ENCODE results near the gene ICAM3.
A peak's percentile ranks its signal among the peaks of the same experiment; 100 is the strongest.

ICAM3 gene

GRCh38 chr19:10332158-10332964, 7.1 kb downstream of the ICAM3 start:
- no peaks in the 10 kb centered on the region for H3F3A ChIP-seq (ENCODE audit: insufficient read depth, low read length)
- H3K9me2 ChIP-seq (ENCODE audit: low read depth, low read length): no peaks in the 10 kb centered on the region
- no peak overlapping the region for H2AFZ ChIP-seq (ENCODE audit: low read length)
- H3K4me2 ChIP-seq (ENCODE audit: low read length): peak overlapping the region; percentile 84
- H3K9ac ChIP-seq (ENCODE audit: low read length): peak overlapping the region; percentile 82
- H3K4me3 ChIP-seq (ENCODE audit: low read depth, low read length, poor library complexity, severe bottlenecking): peak overlapping the region; percentile 72
- H3K27ac ChIP-seq (ENCODE audit: low read depth, low read length, poor library complexity, severe bottlenecking): peak overlapping the region; percentile 77
- H3K27me3 ChIP-seq (ENCODE audit: insufficient read depth, low read length): no peaks in the 10 kb centered on the region
- TF ChIP-seq, protein P1, sequence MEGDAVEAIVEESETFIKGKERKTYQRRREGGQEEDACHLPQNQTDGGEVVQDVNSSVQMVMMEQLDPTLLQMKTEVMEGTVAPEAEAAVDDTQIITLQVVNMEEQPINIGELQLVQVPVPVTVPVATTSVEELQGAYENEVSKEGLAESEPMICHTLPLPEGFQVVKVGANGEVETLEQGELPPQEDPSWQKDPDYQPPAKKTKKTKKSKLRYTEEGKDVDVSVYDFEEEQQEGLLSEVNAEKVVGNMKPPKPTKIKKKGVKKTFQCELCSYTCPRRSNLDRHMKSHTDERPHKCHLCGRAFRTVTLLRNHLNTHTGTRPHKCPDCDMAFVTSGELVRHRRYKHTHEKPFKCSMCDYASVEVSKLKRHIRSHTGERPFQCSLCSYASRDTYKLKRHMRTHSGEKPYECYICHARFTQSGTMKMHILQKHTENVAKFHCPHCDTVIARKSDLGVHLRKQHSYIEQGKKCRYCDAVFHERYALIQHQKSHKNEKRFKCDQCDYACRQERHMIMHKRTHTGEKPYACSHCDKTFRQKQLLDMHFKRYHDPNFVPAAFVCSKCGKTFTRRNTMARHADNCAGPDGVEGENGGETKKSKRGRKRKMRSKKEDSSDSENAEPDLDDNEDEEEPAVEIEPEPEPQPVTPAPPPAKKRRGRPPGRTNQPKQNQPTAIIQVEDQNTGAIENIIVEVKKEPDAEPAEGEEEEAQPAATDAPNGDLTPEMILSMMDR (IDR thresholded peaks at IDR 0.05; ENCODE audit: low read length): no peak
- TF ChIP-seq EZH2 (IDR thresholded peaks at IDR 0.05; ENCODE audit: borderline replicate concordance, low read length): no peak
- H3K36me3 ChIP-seq (ENCODE audit: insufficient read depth, low read length): peaks cover 46% of the 10 kb centered on the region
- H3K4me1 ChIP-seq (ENCODE audit: insufficient read depth, low read length, severe bottlenecking): peaks cover 29% of the 10 kb centered on the region
- H4K20me1 ChIP-seq (ENCODE audit: insufficient read depth, low read length): no peaks in the 10 kb centered on the region
- H3K79me2 ChIP-seq (ENCODE audit: insufficient read depth, low read length): peaks cover 14% of the 10 kb centered on the region
- no peaks in the 10 kb centered on the region for H3K9me3 ChIP-seq (ENCODE audit: low read length)

- Histone ChIP-seq H3K9ac (ENCODE audit: low read length) (no peak overlapping the region), H3K79me2 (ENCODE audit: insufficient read depth, low read length) (peaks cover 14% of the 10 kb centered on the region), H3K27ac (ENCODE audit: low read depth, low read length, poor library complexity, severe bottlenecking) (no peak overlapping the region), H3K27me3 (ENCODE audit: insufficient read depth, low read length) (no peaks in the 10 kb centered on the region), H3K9me3 (ENCODE audit: low read length) (no peaks in the 10 kb centered on the region), H3K9me2 (ENCODE audit: low read depth, low read length) (no peaks in the 10 kb centered on the region), H3K36me3 (ENCODE audit: insufficient read depth, low read length) (peaks cover 73% of the 10 kb centered on the region), H3K4me1 (ENCODE audit: insufficient read depth, low read length, severe bottlenecking) (peaks cover 34% of the 10 kb centered on the region), H4K20me1 (ENCODE audit: insufficient read depth, low read length) (no peaks in the 10 kb centered on the region), H3K4me2 (ENCODE audit: low read length) (no peak overlapping the region), H2AFZ (ENCODE audit: low read length) (no peak overlapping the region), H3K4me3 (ENCODE audit: low read depth, low read length, poor library complexity, severe bottlenecking) (no peak overlapping the region), H3F3A (ENCODE audit: insufficient read depth, low read length) (no peaks in the 10 kb centered on the region; the same call in 1 of the 2 replicates)
- TF ChIP-seq, protein P1 (IDR thresholded peaks at IDR 0.05; ENCODE audit: low read length): no peak
- no peak for TF ChIP-seq EZH2 (IDR thresholded peaks at IDR 0.05; ENCODE audit: borderline replicate concordance, low read length)
Observed at GRCh38 chr19:10329555-10329954, 9.9 kb downstream of the ICAM3 start.

GRCh38 chr19:10328558-10329429, 10.6 kb downstream of the ICAM3 start:
- Histone ChIP-seq H3K9ac (ENCODE audit: low read length) (no peak overlapping the region), H3K4me2 (ENCODE audit: low read length) (no peak overlapping the region), H4K20me1 (ENCODE audit: insufficient read depth, low read length) (no peaks in the 10 kb centered on the region), H2AFZ (ENCODE audit: low read length) (no peak overlapping the region), H3K79me2 (ENCODE audit: insufficient read depth, low read length) (peaks cover 14% of the 10 kb centered on the region), H3K4me1 (ENCODE audit: insufficient read depth, low read length, severe bottlenecking) (peaks cover 27% of the 10 kb centered on the region), H3K9me2 (ENCODE audit: low read depth, low read length) (no peaks in the 10 kb centered on the region), H3K27me3 (ENCODE audit: insufficient read depth, low read length) (no peaks in the 10 kb centered on the region), H3F3A (ENCODE audit: insufficient read depth, low read length) (no peaks in the 10 kb centered on the region; the same call in 1 of the 2 replicates), H3K36me3 (ENCODE audit: insufficient read depth, low read length) (peaks cover 79% of the 10 kb centered on the region), H3K27ac (ENCODE audit: low read depth, low read length, poor library complexity, severe bottlenecking) (no peak overlapping the region), H3K9me3 (ENCODE audit: low read length) (no peaks in the 10 kb centered on the region), H3K4me3 (ENCODE audit: low read depth, low read length, poor library complexity, severe bottlenecking) (no peak overlapping the region)
- TF ChIP-seq, protein P1 (IDR thresholded peaks at IDR 0.05; ENCODE audit: low read length): no peak
- no peak for TF ChIP-seq EZH2 (IDR thresholded peaks at IDR 0.05; ENCODE audit: borderline replicate concordance, low read length)
